Sigmoid colon (tissue), 4 donors: Measurements from ENCODE around the gene CTNNA2.

ENCODE experiments used
- EP300 ChIP-seq, 4 donors: sonication (generic); formaldehyde crosslinking; IDR thresholded peaks; one replicate each; pipeline ENCODE4 v1.6.1; 2017; ENCODE audit warnings: antibody characterized with exemption in 4 of 4
- POLR2A ChIP-seq, 2 donors: fragments of 450-650 bp; IDR thresholded peaks; one replicate each; pipeline ENCODE4 v1.6.1; 2016; ENCODE audit warnings: antibody characterized with exemption in 2 of 2, mild to moderate bottlenecking in 2 of 2, moderate library complexity in 2 of 2
- POLR2AphosphoS5 ChIP-seq, 4 donors: sonication (generic); formaldehyde crosslinking; IDR thresholded peaks; one replicate each; pipeline ENCODE4 v1.6.1; 2017; ENCODE audit warnings: antibody characterized with exemption in 4 of 4
- TF ChIP-seq, protein P1 (sequence below), 4 experiments: fragments of 450-650 bp in 3 of 4; fragments of 200-600 bp in 1 of 4; IDR thresholded peaks; one replicate each; pipeline ENCODE4 v1.5.1; 2016 to 2019; ENCODE audit warnings: antibody characterized with exemption in 4 of 4, mild to moderate bottlenecking in 3 of 4, moderate library complexity in 2 of 4

DNA sequence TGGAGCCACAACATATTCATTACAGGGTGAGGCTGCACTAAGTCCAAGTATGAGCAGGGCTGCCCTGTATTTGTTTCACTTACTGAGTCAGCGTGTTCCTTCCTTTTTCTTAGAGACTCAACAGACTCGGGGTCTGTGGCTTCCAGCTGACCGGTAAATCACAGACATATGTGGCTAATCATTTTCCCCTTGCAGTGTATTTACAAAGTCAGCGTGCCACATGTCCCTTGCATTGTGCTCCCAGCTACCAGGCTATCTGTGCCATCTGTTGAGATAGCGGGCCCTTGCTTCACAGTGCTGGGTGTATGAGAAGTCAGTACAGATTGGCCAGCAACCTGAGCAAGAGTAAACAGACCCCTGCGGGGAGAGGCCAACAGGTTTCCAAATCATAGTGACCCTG is 537.4 kb downstream of the CTNNA2 start:
- TF ChIP-seq, protein P1, sequence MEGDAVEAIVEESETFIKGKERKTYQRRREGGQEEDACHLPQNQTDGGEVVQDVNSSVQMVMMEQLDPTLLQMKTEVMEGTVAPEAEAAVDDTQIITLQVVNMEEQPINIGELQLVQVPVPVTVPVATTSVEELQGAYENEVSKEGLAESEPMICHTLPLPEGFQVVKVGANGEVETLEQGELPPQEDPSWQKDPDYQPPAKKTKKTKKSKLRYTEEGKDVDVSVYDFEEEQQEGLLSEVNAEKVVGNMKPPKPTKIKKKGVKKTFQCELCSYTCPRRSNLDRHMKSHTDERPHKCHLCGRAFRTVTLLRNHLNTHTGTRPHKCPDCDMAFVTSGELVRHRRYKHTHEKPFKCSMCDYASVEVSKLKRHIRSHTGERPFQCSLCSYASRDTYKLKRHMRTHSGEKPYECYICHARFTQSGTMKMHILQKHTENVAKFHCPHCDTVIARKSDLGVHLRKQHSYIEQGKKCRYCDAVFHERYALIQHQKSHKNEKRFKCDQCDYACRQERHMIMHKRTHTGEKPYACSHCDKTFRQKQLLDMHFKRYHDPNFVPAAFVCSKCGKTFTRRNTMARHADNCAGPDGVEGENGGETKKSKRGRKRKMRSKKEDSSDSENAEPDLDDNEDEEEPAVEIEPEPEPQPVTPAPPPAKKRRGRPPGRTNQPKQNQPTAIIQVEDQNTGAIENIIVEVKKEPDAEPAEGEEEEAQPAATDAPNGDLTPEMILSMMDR (IDR thresholded peaks at IDR 0.05): no peak
- TF ChIP-seq POLR2AphosphoS5 (IDR thresholded peaks at IDR 0.05) (no peak), POLR2A (IDR thresholded peaks at IDR 0.05) (no peak), EP300 (IDR thresholded peaks at IDR 0.05) (no peak)
